ENCODE data around the gene CCDC85C. TPM values are rescaled to one million over a fixed set of nuclear protein-coding genes. Genes with fewer than 3 reads are reported as not detected.
A peak's percentile ranks its signal among the peaks of the same experiment; 100 is the strongest.

The CCDC85C gene
- total and polyA plus RNA-seq, 9 donors, result 2.1 to 28.4 (median 13.1) TPM

GRCh38 chr14:99616832-99617800 lies 13.1 kb upstream of the CCDC85C start:
- peaks cover 3% of the 10 kb centered on the region for H3K4me1 ChIP-seq (ENCODE audit: insufficient read depth)
- no peaks in the 10 kb centered on the region for H3K27me3 ChIP-seq
- WGBS, 3 donors, result 75 to 78% (median 77%) methylated on average over 16 of the region's 16 CpGs
- DNase-seq, result no peak
- no peak overlapping the region for H3K4me3 ChIP-seq
- H3K9me3 ChIP-seq, result no peaks in the 10 kb centered on the region
- intact Hi-C loops (cut with DNase I), result no loop called here
- TF ChIP-seq EP300 (IDR thresholded peaks at IDR 0.05) (no peak), POLR2A (IDR thresholded peaks at IDR 0.05) (no peak)
- TF ChIP-seq, protein P1, sequence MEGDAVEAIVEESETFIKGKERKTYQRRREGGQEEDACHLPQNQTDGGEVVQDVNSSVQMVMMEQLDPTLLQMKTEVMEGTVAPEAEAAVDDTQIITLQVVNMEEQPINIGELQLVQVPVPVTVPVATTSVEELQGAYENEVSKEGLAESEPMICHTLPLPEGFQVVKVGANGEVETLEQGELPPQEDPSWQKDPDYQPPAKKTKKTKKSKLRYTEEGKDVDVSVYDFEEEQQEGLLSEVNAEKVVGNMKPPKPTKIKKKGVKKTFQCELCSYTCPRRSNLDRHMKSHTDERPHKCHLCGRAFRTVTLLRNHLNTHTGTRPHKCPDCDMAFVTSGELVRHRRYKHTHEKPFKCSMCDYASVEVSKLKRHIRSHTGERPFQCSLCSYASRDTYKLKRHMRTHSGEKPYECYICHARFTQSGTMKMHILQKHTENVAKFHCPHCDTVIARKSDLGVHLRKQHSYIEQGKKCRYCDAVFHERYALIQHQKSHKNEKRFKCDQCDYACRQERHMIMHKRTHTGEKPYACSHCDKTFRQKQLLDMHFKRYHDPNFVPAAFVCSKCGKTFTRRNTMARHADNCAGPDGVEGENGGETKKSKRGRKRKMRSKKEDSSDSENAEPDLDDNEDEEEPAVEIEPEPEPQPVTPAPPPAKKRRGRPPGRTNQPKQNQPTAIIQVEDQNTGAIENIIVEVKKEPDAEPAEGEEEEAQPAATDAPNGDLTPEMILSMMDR (IDR thresholded peaks at IDR 0.05), result no peak
- H3K27ac ChIP-seq, result no peak overlapping the region
- no peaks in the 10 kb centered on the region for H3K36me3 ChIP-seq

DNA sequence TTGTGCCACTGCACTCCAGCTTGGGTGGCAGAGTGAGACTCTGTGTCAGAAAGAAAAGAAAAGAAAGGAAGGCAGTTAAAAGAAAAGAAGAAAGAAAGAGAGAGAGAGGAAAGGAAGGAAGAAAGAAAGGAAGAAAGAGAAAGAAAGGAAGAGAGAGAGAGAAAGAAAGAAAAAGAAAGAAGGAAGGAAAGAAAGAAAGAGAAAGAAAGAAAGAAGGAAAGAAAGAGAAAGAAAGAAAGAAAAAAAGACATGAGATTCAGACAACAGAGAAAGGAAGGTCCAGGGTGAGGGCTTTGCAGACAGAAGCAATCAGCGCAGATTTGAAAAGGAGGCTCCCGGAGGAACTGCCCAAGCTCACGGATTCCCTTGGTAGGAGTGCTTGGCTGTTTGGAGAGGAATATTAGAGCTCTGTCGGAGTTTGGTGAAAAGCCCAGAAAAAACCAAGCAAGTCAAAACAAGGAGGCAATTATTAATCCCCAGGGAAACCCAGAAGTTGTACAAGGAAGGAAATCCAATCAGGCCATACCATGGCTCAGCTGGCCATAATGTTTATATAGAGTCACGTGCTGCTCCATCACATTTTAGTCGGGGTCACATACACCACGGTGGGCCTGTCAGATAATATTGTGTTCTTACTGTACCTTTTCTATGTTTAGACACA lies 11.6 kb upstream of the CCDC85C start:
- WGBS, 3 donors, result 8 to 14% (median 9%) methylated on average over 7 of the region's 7 CpGs
- TF ChIP-seq EP300 (IDR thresholded peaks at IDR 0.05) (no peak), POLR2A (IDR thresholded peaks at IDR 0.05) (no peak)
- TF ChIP-seq, protein P1 (IDR thresholded peaks at IDR 0.05), result no peak

GRCh38 chr14:99612738-99613330 lies 8.8 kb upstream of the CCDC85C start:
- 53 to 63% (median 60%) methylated on average over 8 of the region's 8 CpGs for WGBS, 3 donors
- Histone ChIP-seq H3K27ac (no peak overlapping the region), H3K4me1 (ENCODE audit: insufficient read depth) (peaks cover 3% of the 10 kb centered on the region), H3K4me3 (no peak overlapping the region), H3K36me3 (no peaks in the 10 kb centered on the region), H3K9me3 (no peaks in the 10 kb centered on the region), H3K27me3 (no peaks in the 10 kb centered on the region)
- TF ChIP-seq, protein P1 (IDR thresholded peaks at IDR 0.05), result no peak
- TF ChIP-seq POLR2A (IDR thresholded peaks at IDR 0.05) (no peak), EP300 (IDR thresholded peaks at IDR 0.05) (no peak)
- DNase-seq, result no peak
- intact Hi-C loops (cut with DNase I), result no loop called here

More for the DNA sequence above, 11.6 kb upstream of the CCDC85C start:
- intact Hi-C loops (cut with DNase I), result no loop called here
- Histone ChIP-seq H3K9me3 (no peaks in the 10 kb centered on the region), H3K27ac (peak overlapping the region in 1 of 2 donors; percentile 17), H3K4me1 (ENCODE audit: insufficient read depth) (peaks cover 3% of the 10 kb centered on the region), H3K4me3 (no peak overlapping the region), H3K27me3 (no peaks in the 10 kb centered on the region), H3K36me3 (no peaks in the 10 kb centered on the region)
- DNase-seq, result no peak

- no peak overlapping the region for H3K4me3 ChIP-seq
- no peak for DNase-seq
- 82 to 85% (median 84%) methylated on average over 11 of the region's 11 CpGs for WGBS, 3 donors
- H3K36me3 ChIP-seq, result no peaks in the 10 kb centered on the region
- no peak overlapping the region for H3K27ac ChIP-seq
- intact Hi-C loops (cut with DNase I), result no loop called here
- H3K9me3 ChIP-seq, result no peaks in the 10 kb centered on the region
- no peaks in the 10 kb centered on the region for H3K27me3 ChIP-seq
- TF ChIP-seq POLR2A (IDR thresholded peaks at IDR 0.05), result no peak
- TF ChIP-seq EP300 (IDR thresholded peaks at IDR 0.05), result no peak
- TF ChIP-seq, protein P1 (IDR thresholded peaks at IDR 0.05), result no peak
- H3K4me1 ChIP-seq (ENCODE audit: insufficient read depth), result peaks cover 3% of the 10 kb centered on the region
Observed at GRCh38 chr14:99612071-99612737, 8.2 kb upstream of the CCDC85C start.

All from ovary (tissue), 9 donors.